IMR-90 (cell line): ENCODE measurements around the gene MMP25. TPM values are rescaled to one million over a fixed set of nuclear protein-coding genes. Genes with fewer than 3 reads are reported as not detected.

ENCODE experiments used
- ATAC-seq: fragments of 200-7000 bp; cut with Tn5 transposase; 2 replicates; pipeline ENCODE4 v1.9.1; 2020; ENCODE audit warnings: low read depth, mild to moderate bottlenecking, moderate library complexity
- BruUV-seq: library from RNA; stranded (reverse); fragments of 400-500 nt; replicated peaks from 2 replicates; lab custom pipeline; 2021; lab: Mats Ljungman, UMichigan
- CTCF ChIA-PET: fragments of 300-600 bp; formaldehyde crosslinking; extraction: SDS; loops from one replicate; lab custom pipeline; 2021; ENCODE audit warnings: antibody characterized with exemption; lab: Yijun Ruan, JAX
- POLR2A ChIA-PET: fragments of 300-600 bp; sonication (Branson Sonifier 250); formaldehyde crosslinking; loops from one replicate; lab custom pipeline; 2022; ENCODE audit warnings: antibody characterized with exemption; ENCODE audit not compliant: unreplicated experiment; lab: Charles Lee
- DNase-seq: peaks from one replicate; pipeline ENCODE4 v3.0.0; 2013
- H2AFZ ChIP-seq: replicated peaks from 2 replicates; pipeline ENCODE3; 2013; ENCODE audit warnings: low read length, mild to moderate bottlenecking; ENCODE audit not compliant: poor library complexity
- H2AK5ac ChIP-seq: 2 replicates; pipeline ENCODE4 v1.6.1; 2013; ENCODE audit warnings: low read depth, low read length, inconsistent platforms
- H2AK9ac ChIP-seq: replicated peaks from 2 replicates; pipeline ENCODE3; 2013; ENCODE audit warnings: mild to moderate bottlenecking, low read depth, low read length, moderate library complexity; ENCODE audit not compliant: poor library complexity
- H2BK120ac ChIP-seq: 2 replicates; pipeline ENCODE4 v1.6.1; 2013; ENCODE audit warnings: low read depth, low read length, inconsistent platforms
- H2BK15ac ChIP-seq: 3 replicates; pipeline ENCODE4 v1.6.1; 2013; ENCODE audit warnings: low read depth, low read length, inconsistent platforms
- H2BK20ac ChIP-seq: 2 replicates; pipeline ENCODE4 v1.6.1; 2013; ENCODE audit warnings: low read depth, mild to moderate bottlenecking, inconsistent platforms, low read length, moderate library complexity
- H2BK5ac ChIP-seq: 2 replicates; pipeline ENCODE4 v1.6.1; 2013; ENCODE audit warnings: mild to moderate bottlenecking, low read depth, low read length, inconsistent platforms; ENCODE audit not compliant: poor library complexity, severe bottlenecking
- H3K14ac ChIP-seq: replicated peaks from 2 replicates; pipeline ENCODE4 v1.6.1; 2013; ENCODE audit warnings: low read depth, low read length, inconsistent platforms
- H3K18ac ChIP-seq: 2 replicates; pipeline ENCODE4 v1.6.1; 2013; ENCODE audit warnings: low read depth, low read length, control low read depth
- H3K23ac ChIP-seq: 2 replicates; pipeline ENCODE4 v1.6.1; 2013; ENCODE audit warnings: low read depth, low read length, inconsistent platforms
- H3K27ac ChIP-seq: 2 replicates; pipeline ENCODE4 v1.5.1; 2013; ENCODE audit warnings: mild to moderate bottlenecking, control low read depth, low read length; ENCODE audit not compliant: insufficient read depth
- H3K27me3 ChIP-seq: 2 replicates; pipeline ENCODE4 v1.6.1; 2013; ENCODE audit warnings: low read length; ENCODE audit not compliant: control insufficient read depth, insufficient read depth
- H3K36me3 ChIP-seq: 2 replicates; pipeline ENCODE4 v1.6.1; 2013; ENCODE audit warnings: low read length, mixed read lengths; ENCODE audit not compliant: control insufficient read depth, insufficient read depth
- H3K4ac ChIP-seq: 2 replicates; pipeline ENCODE4 v1.6.1; 2013; ENCODE audit warnings: low read depth, low read length, inconsistent platforms
- H3K4me1 ChIP-seq: 2 replicates; pipeline ENCODE4 v1.6.1; 2013; ENCODE audit warnings: low read length, mixed read lengths; ENCODE audit not compliant: control insufficient read depth, insufficient read depth
- H3K4me2 ChIP-seq: 2 replicates; pipeline ENCODE4 v1.6.1; 2013; ENCODE audit warnings: low read depth, mild to moderate bottlenecking, control low read depth, low read length, moderate library complexity
- H3K4me3 ChIP-seq: 2 replicates; pipeline ENCODE4 v1.5.1; 2013; ENCODE audit warnings: low read depth, mild to moderate bottlenecking, control low read depth, low read length, moderate library complexity; ENCODE audit not compliant: insufficient read depth
- H3K56ac ChIP-seq: 2 replicates; pipeline ENCODE4 v1.6.1; 2013; ENCODE audit warnings: low read length, inconsistent platforms; ENCODE audit not compliant: insufficient read depth; ENCODE audit errors: extremely low read depth
- H3K79me1 ChIP-seq, 2 experiments: 2 replicates each; pipeline ENCODE4 v1.6.1; 2013; ENCODE audit warnings: low read length in 2 of 2, inconsistent platforms in 1 of 2, low read depth in 1 of 2
- H3K9ac ChIP-seq: 2 replicates; pipeline ENCODE4 v1.6.1; 2013; ENCODE audit warnings: low read depth, low read length, control low read depth
- H3K9me1 ChIP-seq: 2 replicates; pipeline ENCODE4 v1.6.1; 2013; ENCODE audit warnings: low read length, inconsistent platforms; ENCODE audit not compliant: insufficient read depth
- H3K9me3 ChIP-seq: 2 replicates; pipeline ENCODE4 v1.6.1; 2013; ENCODE audit warnings: low read length; ENCODE audit not compliant: control insufficient read depth, insufficient read depth
- H4K20me1 ChIP-seq: 2 replicates; pipeline ENCODE4 v1.6.1; 2013; ENCODE audit warnings: low read length, inconsistent platforms; ENCODE audit not compliant: insufficient read depth
- H4K5ac ChIP-seq: 2 replicates; pipeline ENCODE4 v1.6.1; 2013; ENCODE audit warnings: mild to moderate bottlenecking, low read depth, low read length, control low read depth
- H4K8ac ChIP-seq, 2 experiments: 2 replicates each; pipeline ENCODE4 v1.6.1; 2013; ENCODE audit warnings: low read depth in 2 of 2, low read length in 2 of 2, control low read depth in 1 of 2, inconsistent platforms in 1 of 2
- H4K91ac ChIP-seq: 2 replicates; pipeline ENCODE4 v1.6.1; 2013; ENCODE audit warnings: low read depth, low read length, inconsistent platforms; ENCODE audit not compliant: insufficient read depth
- CEBPB ChIP-seq: IDR thresholded peaks from 2 replicates; pipeline ENCODE4 v1.6.1; 2012; ENCODE audit warnings: low read depth, low read length, improper control_type of control experiment
- CHD1 ChIP-seq: IDR thresholded peaks from 2 replicates; pipeline ENCODE4 v1.6.1; 2012; ENCODE audit warnings: low read depth, low read length, improper control_type of control experiment
- FOS ChIP-seq: fragments of 150-350 bp; IDR thresholded peaks from 2 replicates; pipeline ENCODE4 v1.6.1; 2016; ENCODE audit warnings: low read depth, low read length
- MAFK ChIP-seq: IDR thresholded peaks from 2 replicates; pipeline ENCODE4 v1.6.1; 2012; ENCODE audit warnings: low read depth, low read length, improper control_type of control experiment
- MAZ ChIP-seq: IDR thresholded peaks from 2 replicates; pipeline ENCODE4 v1.6.1; 2012; ENCODE audit warnings: low read depth, mild to moderate bottlenecking, low read length, improper control_type of control experiment, moderate library complexity, borderline replicate concordance
- NFE2L2 ChIP-seq: fragments of 150-350 bp; IDR thresholded peaks from 2 replicates; pipeline ENCODE4 v1.6.1; 2016; ENCODE audit warnings: low read depth, mild to moderate bottlenecking, low read length
- POLR2A ChIP-seq: IDR thresholded peaks from 2 replicates; pipeline ENCODE4 v1.6.1; 2012; ENCODE audit warnings: mild to moderate bottlenecking, low read depth, low read length
- RAD21 ChIP-seq: IDR thresholded peaks from 2 replicates; pipeline ENCODE4 v1.6.1; 2012; ENCODE audit warnings: low read length, improper control_type of control experiment
- RCOR1 ChIP-seq: IDR thresholded peaks from 2 replicates; pipeline ENCODE4 v1.6.1; 2012; ENCODE audit warnings: mild to moderate bottlenecking, low read length, improper control_type of control experiment; ENCODE audit not compliant: insufficient replicate concordance
- RFX5 ChIP-seq: IDR thresholded peaks from 2 replicates; pipeline ENCODE4 v1.8.0; 2012; ENCODE audit warnings: low read depth, mild to moderate bottlenecking, low read length, moderate library complexity
- SMC3 ChIP-seq: fragments of 150-350 bp; IDR thresholded peaks from 2 replicates; pipeline ENCODE4 v1.6.1; 2016; ENCODE audit warnings: low read depth, mild to moderate bottlenecking, antibody characterized with exemption, low read length, moderate library complexity
- WGBS, 2 experiments: methylation state at CpG; one replicate each; pipeline versions ENCODE4 v1.1.5 to v1.1.7; 2013; ENCODE audit warnings: missing lambda C conversion rate in 2 of 2; ENCODE audit not compliant: insufficient read length in 1 of 2; ENCODE audit errors: extremely low coverage in 2 of 2; 5-methylcytosine and 5-hydroxymethylcytosine counted together
- dilution Hi-C: fragments of 300-500 bp; cut with HindIII; formaldehyde crosslinking; loops from one replicate; pipeline ENCODE4 v1.14.3; 2018; ENCODE audit warnings: low sequenced_read_pairs; ENCODE audit not compliant: unreplicated experiment
- in situ Hi-C: fragments of 300-500 bp; cut with MboI; formaldehyde crosslinking; loops from 3 replicates; pipeline ENCODE4 v1.14.3; 2019; ENCODE audit warnings: low sequenced_read_pairs, inconsistent platforms, mixed read lengths
- intact Hi-C: fragments of 100-400 bp; cut with micrococcal nuclease; formaldehyde crosslinking; loops from 2 replicates; pipeline ENCODE4 v1.10.0; 2022
- polyA plus RNA-seq, 3 experiments: library from polyadenylated mRNA; depleted of rRNA; stranded (reverse); fragments of >200 nt; gene quantifications; 2 replicates each; pipeline ENCODE4 v1.2.3, GENCODE V29; 2012; ENCODE audit warnings: low replicate concordance in 1 of 3
- total RNA-seq: library from RNA; depleted of rRNA; stranded (reverse); fragments of >200 nt; gene quantifications from 2 replicates; pipeline ENCODE4 v1.2.3, GENCODE V29; 2012
- TF ChIP-seq, protein P1 (sequence below): fragments of 150-350 bp; IDR thresholded peaks from 2 replicates; pipeline ENCODE4 v1.6.1; 2016; ENCODE audit warnings: low read depth, mild to moderate bottlenecking, low read length, moderate library complexity, borderline replicate concordance
- TF ChIP-seq, protein P2 (sequence below): conservative IDR thresholded peaks from 2 replicates; pipeline ENCODE4 v1.5.1; 2012; ENCODE audit warnings: mild to moderate bottlenecking, low read depth, low read length, improper control_type of control experiment
- TF ChIP-seq, protein P3 (sequence below): fragments of 150-350 bp; IDR thresholded peaks from 2 replicates; pipeline ENCODE4 v1.6.1; 2017; ENCODE audit warnings: mild to moderate bottlenecking, antibody characterized with exemption, low read length, low read depth

MMP25 gene
- total and polyA plus RNA-seq, 2 of the 4 experiments (the other 2 are of a cell fraction), result 0.07 TPM; not detected in 1

DNA sequence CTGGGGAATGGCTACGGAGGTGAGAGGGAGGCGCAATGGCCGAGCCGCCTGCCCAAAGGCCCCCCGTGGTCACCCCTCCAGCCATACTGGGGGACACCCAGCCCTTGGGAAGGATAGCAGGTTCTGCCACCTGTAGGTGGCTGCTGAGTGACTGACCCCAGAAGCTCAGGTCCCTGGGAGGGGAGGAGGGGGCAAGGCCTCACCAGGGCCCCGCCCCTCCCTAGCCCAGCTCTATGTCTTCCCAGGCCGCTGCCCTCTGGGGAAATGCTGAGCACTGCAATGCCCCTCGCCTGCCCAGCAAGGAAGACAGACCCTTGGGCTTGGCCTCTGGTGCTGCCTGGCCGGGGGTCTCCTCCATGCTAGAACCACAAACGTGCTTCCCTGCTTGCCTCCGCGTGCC lies 45.0 kb upstream of the MMP25 start:
- H3K23ac ChIP-seq, result no peak overlapping the region
- H2BK120ac ChIP-seq, result no peak overlapping the region
- no peaks in the 10 kb centered on the region for H3K9me3 ChIP-seq
- no peaks in the 10 kb centered on the region for H3K9me1 ChIP-seq
- H2BK20ac ChIP-seq, result no peak overlapping the region
- intact Hi-C loops (no loop called here), dilution Hi-C loops (no loop called here), in situ Hi-C loops (no loop called here)
- no TSS peak for BruUV-seq
- H3K56ac ChIP-seq, result no peak overlapping the region
- no peak overlapping the region for H4K8ac ChIP-seq
- no peak overlapping the region for H3K4me2 ChIP-seq
- H2BK15ac ChIP-seq, result no peak overlapping the region
- H2AK9ac ChIP-seq, result no peak overlapping the region
- peaks cover 50% of the 10 kb centered on the region for H3K27me3 ChIP-seq
- no peak overlapping the region for H4K5ac ChIP-seq
- TF ChIP-seq NFE2L2, result no peak
- TF ChIP-seq MAFK, result no peak
- no peak for TF ChIP-seq SMC3
- TF ChIP-seq, protein P1, sequence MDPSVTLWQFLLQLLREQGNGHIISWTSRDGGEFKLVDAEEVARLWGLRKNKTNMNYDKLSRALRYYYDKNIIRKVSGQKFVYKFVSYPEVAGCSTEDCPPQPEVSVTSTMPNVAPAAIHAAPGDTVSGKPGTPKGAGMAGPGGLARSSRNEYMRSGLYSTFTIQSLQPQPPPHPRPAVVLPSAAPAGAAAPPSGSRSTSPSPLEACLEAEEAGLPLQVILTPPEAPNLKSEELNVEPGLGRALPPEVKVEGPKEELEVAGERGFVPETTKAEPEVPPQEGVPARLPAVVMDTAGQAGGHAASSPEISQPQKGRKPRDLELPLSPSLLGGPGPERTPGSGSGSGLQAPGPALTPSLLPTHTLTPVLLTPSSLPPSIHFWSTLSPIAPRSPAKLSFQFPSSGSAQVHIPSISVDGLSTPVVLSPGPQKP, result no peak
- no peak for TF ChIP-seq CHD1
- no peak for TF ChIP-seq FOS
- TF ChIP-seq RFX5, result no peak
- no peak for TF ChIP-seq RAD21
- TF ChIP-seq CEBPB, result no peak
- no peak for TF ChIP-seq MAZ
- no peak for TF ChIP-seq POLR2A
- no peak for TF ChIP-seq RCOR1
- TF ChIP-seq, protein P2, sequence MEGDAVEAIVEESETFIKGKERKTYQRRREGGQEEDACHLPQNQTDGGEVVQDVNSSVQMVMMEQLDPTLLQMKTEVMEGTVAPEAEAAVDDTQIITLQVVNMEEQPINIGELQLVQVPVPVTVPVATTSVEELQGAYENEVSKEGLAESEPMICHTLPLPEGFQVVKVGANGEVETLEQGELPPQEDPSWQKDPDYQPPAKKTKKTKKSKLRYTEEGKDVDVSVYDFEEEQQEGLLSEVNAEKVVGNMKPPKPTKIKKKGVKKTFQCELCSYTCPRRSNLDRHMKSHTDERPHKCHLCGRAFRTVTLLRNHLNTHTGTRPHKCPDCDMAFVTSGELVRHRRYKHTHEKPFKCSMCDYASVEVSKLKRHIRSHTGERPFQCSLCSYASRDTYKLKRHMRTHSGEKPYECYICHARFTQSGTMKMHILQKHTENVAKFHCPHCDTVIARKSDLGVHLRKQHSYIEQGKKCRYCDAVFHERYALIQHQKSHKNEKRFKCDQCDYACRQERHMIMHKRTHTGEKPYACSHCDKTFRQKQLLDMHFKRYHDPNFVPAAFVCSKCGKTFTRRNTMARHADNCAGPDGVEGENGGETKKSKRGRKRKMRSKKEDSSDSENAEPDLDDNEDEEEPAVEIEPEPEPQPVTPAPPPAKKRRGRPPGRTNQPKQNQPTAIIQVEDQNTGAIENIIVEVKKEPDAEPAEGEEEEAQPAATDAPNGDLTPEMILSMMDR, result no peak
- TF ChIP-seq, protein P3, sequence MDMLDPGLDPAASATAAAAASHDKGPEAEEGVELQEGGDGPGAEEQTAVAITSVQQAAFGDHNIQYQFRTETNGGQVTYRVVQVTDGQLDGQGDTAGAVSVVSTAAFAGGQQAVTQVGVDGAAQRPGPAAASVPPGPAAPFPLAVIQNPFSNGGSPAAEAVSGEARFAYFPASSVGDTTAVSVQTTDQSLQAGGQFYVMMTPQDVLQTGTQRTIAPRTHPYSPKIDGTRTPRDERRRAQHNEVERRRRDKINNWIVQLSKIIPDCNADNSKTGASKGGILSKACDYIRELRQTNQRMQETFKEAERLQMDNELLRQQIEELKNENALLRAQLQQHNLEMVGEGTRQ, result no peak
- no peak for ATAC-seq
- no peak overlapping the region for H3K4me3 ChIP-seq
- ChIA-PET POLR2A (interaction anchor here (1.2 kb wide), 1 partner anchor 19 kb away, joined by 5 read pairs; the partner anchor contains the start of gene TNFRSF12A), CTCF (interaction anchor here (1.3 kb wide), 1 partner anchor 31 kb away, joined by 6 read pairs; no protein-coding TSS in a partner anchor)
- H2AFZ ChIP-seq, result no peak overlapping the region
- H3K36me3 ChIP-seq, result no peaks in the 10 kb centered on the region
- no peaks in the 10 kb centered on the region for H4K20me1 ChIP-seq
- no peak overlapping the region for H3K14ac ChIP-seq
- H3K4me1 ChIP-seq, result no peaks in the 10 kb centered on the region
- H4K91ac ChIP-seq, result no peak overlapping the region
- no peak overlapping the region for H3K4ac ChIP-seq
- H2BK5ac ChIP-seq, result no peak overlapping the region
- H3K9ac ChIP-seq, result no peak overlapping the region
- H3K27ac ChIP-seq, result no peak overlapping the region
- WGBS, 2 experiments, result 59% methylated on average over 5 of the region's 12 CpGs; no CpG with 5 or more reads in 1 of the 2 experiments
- no peaks in the 10 kb centered on the region for H3K79me1 ChIP-seq
- no peak for DNase-seq
- H3K18ac ChIP-seq, result no peak overlapping the region
- H2AK5ac ChIP-seq, result no peak overlapping the region
